Measurements from ENCODE around the gene TTC28.

TTC28 gene

GRCh38 chr22:28601915-28602314, 77.7 kb downstream of the TTC28 start:
- no peaks in the 10 kb centered on the region for H3K9me3 Mint-ChIP-seq
- TF ChIP-seq, protein P1, sequence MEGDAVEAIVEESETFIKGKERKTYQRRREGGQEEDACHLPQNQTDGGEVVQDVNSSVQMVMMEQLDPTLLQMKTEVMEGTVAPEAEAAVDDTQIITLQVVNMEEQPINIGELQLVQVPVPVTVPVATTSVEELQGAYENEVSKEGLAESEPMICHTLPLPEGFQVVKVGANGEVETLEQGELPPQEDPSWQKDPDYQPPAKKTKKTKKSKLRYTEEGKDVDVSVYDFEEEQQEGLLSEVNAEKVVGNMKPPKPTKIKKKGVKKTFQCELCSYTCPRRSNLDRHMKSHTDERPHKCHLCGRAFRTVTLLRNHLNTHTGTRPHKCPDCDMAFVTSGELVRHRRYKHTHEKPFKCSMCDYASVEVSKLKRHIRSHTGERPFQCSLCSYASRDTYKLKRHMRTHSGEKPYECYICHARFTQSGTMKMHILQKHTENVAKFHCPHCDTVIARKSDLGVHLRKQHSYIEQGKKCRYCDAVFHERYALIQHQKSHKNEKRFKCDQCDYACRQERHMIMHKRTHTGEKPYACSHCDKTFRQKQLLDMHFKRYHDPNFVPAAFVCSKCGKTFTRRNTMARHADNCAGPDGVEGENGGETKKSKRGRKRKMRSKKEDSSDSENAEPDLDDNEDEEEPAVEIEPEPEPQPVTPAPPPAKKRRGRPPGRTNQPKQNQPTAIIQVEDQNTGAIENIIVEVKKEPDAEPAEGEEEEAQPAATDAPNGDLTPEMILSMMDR (IDR thresholded peaks at IDR 0.05; ENCODE audit: unreplicated experiment in 3 of 3): no peak
- no peak overlapping the region for H3K27ac Mint-ChIP-seq
- peaks cover 11% of the 10 kb centered on the region for H3K4me1 Mint-ChIP-seq
- no peak overlapping the region for H3K4me3 Mint-ChIP-seq
- H3K27me3 Mint-ChIP-seq (ENCODE audit: low read depth): no peaks in the 10 kb centered on the region
- no peaks in the 10 kb centered on the region for H3K36me3 Mint-ChIP-seq (ENCODE audit: low read depth)

DNA sequence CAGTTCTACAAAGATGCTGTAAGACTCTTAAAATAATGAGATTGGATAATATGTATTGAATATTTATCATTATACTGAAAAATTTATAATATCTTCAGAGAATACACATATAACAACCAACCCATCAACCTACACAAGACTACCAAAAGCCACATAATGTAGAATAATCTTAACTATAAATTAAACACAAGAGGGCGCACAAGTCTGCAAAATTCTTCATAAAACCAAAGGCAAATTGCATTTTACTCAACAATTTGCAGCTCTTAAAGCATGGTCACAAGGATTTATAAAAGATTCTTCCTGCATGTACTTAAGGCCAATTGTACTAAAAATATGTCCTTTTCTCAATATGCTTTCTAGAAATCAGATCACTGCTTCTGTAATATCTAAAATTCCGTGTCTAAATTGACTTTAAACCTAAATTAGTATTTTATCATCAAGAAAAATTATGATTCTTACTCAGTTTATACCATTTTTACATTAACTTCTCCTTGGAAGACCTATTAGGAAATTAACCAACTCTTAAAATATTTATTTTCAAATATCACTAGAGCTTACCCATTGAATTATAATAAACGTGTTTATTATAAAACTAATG, 79.0 kb downstream of the TTC28 start:
- Mint-ChIP-seq H3K4me3 (no peak overlapping the region), H3K9me3 (no peaks in the 10 kb centered on the region), H3K27ac (no peak overlapping the region), H3K4me1 (peaks cover 13% of the 10 kb centered on the region), H3K27me3 (ENCODE audit: low read depth) (no peaks in the 10 kb centered on the region), H3K36me3 (ENCODE audit: low read depth) (no peaks in the 10 kb centered on the region)
- TF ChIP-seq, protein P1 (IDR thresholded peaks at IDR 0.05; ENCODE audit: unreplicated experiment in 3 of 3): peak; percentile 48 to 65 (median 57)

DNA sequence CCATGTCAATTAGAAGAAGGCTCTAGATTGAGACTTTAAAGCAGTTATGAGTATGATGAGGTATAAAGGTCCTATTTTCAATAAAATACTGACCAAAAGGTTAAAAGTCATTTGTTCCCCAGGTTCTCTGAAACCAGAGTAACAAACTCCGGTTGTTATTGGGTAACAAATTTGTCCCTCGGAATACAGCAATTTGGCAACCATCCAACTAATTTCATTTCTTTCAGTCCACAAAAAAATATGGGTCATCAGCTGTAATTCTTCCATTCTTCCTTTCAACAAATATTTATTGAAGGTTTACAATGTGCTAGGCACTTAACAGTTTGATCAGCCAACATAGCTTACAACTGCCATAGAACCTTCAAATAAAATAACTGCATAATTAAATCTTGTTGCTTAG, 79.9 kb downstream of the TTC28 start:
- no peaks in the 10 kb centered on the region for H3K27me3 Mint-ChIP-seq (ENCODE audit: low read depth)
- peaks cover 11% of the 10 kb centered on the region for H3K4me1 Mint-ChIP-seq
- H3K9me3 Mint-ChIP-seq: no peaks in the 10 kb centered on the region
- H3K36me3 Mint-ChIP-seq (ENCODE audit: low read depth): no peaks in the 10 kb centered on the region
- no peak overlapping the region for H3K27ac Mint-ChIP-seq
- H3K4me3 Mint-ChIP-seq: no peak overlapping the region
- TF ChIP-seq, protein P1 (IDR thresholded peaks at IDR 0.05; ENCODE audit: unreplicated experiment in 3 of 3): no peak

DNA sequence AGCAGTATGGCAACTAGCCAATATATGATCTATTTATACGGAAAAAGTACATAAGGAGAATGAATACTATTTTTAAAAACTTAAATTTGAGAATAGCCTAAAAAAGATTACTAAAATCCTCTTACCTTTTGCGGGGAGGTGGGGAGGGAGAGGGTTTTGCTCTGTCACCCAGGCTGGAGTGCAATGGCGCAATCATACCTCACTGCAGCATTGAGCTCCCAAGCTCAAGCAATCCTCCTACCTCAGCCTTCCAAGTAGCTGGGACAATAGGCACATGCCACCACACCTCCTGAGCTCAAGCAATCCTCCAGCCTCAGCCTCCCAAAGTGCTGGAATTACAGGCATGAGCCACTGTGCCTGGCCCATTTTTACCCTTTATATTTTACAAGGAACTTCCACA, 82.0 kb downstream of the TTC28 start:
- Mint-ChIP-seq H3K4me1 (peaks cover 16% of the 10 kb centered on the region), H3K36me3 (ENCODE audit: low read depth) (no peaks in the 10 kb centered on the region), H3K27ac (no peak overlapping the region), H3K9me3 (no peaks in the 10 kb centered on the region), H3K27me3 (ENCODE audit: low read depth) (no peaks in the 10 kb centered on the region), H3K4me3 (no peak overlapping the region)
- TF ChIP-seq, protein P1 (IDR thresholded peaks at IDR 0.05; ENCODE audit: unreplicated experiment in 3 of 3): no peak

GRCh38 chr22:28594797-28595462, 84.7 kb downstream of the TTC28 start:
- peaks cover 16% of the 10 kb centered on the region for H3K4me1 Mint-ChIP-seq
- peak overlapping the region in 1 of 3 experiments; percentile 11 for H3K27ac Mint-ChIP-seq

More at GRCh38 chr22:28594797-28595462, 84.7 kb downstream of the TTC28 start:
- Mint-ChIP-seq H3K4me3 (no peak overlapping the region), H3K27me3 (ENCODE audit: low read depth) (no peaks in the 10 kb centered on the region), H3K36me3 (ENCODE audit: low read depth) (no peaks in the 10 kb centered on the region), H3K9me3 (no peaks in the 10 kb centered on the region)
- TF ChIP-seq, protein P1 (IDR thresholded peaks at IDR 0.05; ENCODE audit: unreplicated experiment in 3 of 3): peak; percentile 71 to 90 (median 74)

Measured in nephron (organoid).